HCT116 (cell line): ENCODE data around the gene KRTAP12-2. TPM values are rescaled to one million over a fixed set of nuclear protein-coding genes. Genes with fewer than 3 reads are reported as not detected.

ENCODE experiments used
- ATAC-seq: fragments of 200-7000 bp; cut with Tn5 transposase; 2 replicates; pipeline ENCODE4 v1.9.1; 2020; ENCODE audit warnings: mild to moderate bottlenecking, moderate library complexity
- Bru-seq: library from RNA; stranded (reverse); fragments of 400-500 nt; gene quantifications from one replicate; lab custom pipeline; 2021; lab: Mats Ljungman, UMichigan
- BruChase-seq, 2 experiments: library from RNA; stranded (reverse); fragments of 400-500 nt; gene quantifications; one replicate each; lab custom pipeline; 2021; lab: Mats Ljungman, UMichigan
- BruUV-seq: library from RNA; stranded (reverse); fragments of 400-500 nt; replicated peaks from 2 replicates; lab custom pipeline; 2021; lab: Mats Ljungman, UMichigan
- CTCF ChIA-PET: fragments of 300-600 bp; sonication (Branson Sonifier 250); formaldehyde crosslinking; loops from one replicate; lab custom pipeline; 2021; ENCODE audit warnings: antibody characterized with exemption; lab: Charles Lee
- POLR2A ChIA-PET: fragments of 300-600, 350-600 bp; sonication (Branson Sonifier 250); formaldehyde crosslinking; loops from one replicate; lab custom pipeline; 2021; ENCODE audit warnings: antibody characterized with exemption; lab: Charles Lee
- RAD21 ChIA-PET, 2 experiments: fragments of 300-600 bp; sonication (Branson Sonifier 250); formaldehyde crosslinking; loops; one replicate each; lab custom pipeline; 2023; ENCODE audit warnings: low total read pairs in 2 of 2; ENCODE audit not compliant: uncharacterized antibody in 2 of 2, unreplicated experiment in 2 of 2, low non-redundant PET in 1 of 2; lab: Charles Lee
- DNase-seq: peaks from one replicate; pipeline ENCODE4 v3.0.0-alpha.2; 2010; ENCODE audit warnings: low read depth, low spot score
- H2AFZ ChIP-seq: fragments of 200-600 bp; shearing (Covaris generic), sonication (generic); 2 replicates; pipeline ENCODE4 v1.6.1; 2017; ENCODE audit warnings: low read depth, mixed run types, mixed read lengths, antibody characterized with exemption, low read length; ENCODE audit not compliant: poor library complexity, severe bottlenecking
- H3K27ac ChIP-seq: 2 replicates; pipeline ENCODE4 v1.5.1; 2012; ENCODE audit warnings: low read depth, low read length
- H3K27me3 ChIP-seq: fragments of 200-600 bp; sonication (generic); 2 replicates; pipeline ENCODE4 v1.6.1; 2016; ENCODE audit warnings: mixed run types, low read length, mixed read lengths; ENCODE audit not compliant: insufficient read depth
- H3K36me3 ChIP-seq, 2 experiments: fragments of 200-500 bp in 1 of 2; fragments of 200-600 bp in 1 of 2; sonication (Bioruptor generic) in 1 of 2; sonication (generic) in 1 of 2; 2 replicates each; pipeline versions ENCODE4 v1.5.1 to v1.6.1; 2014 to 2016; ENCODE audit warnings: low read length in 2 of 2, inconsistent platforms in 1 of 2, mixed read lengths in 1 of 2, mixed run types in 1 of 2; ENCODE audit not compliant: insufficient read depth in 2 of 2, control insufficient read depth in 1 of 2
- H3K4me1 ChIP-seq, 2 experiments: fragments of 200-600 bp in 1 of 2; sonication (generic) in 1 of 2; 2 replicates each; pipeline versions ENCODE4 v1.5.1 to v1.6.1; 2012 to 2017; ENCODE audit warnings: low read length in 2 of 2, inconsistent platforms in 1 of 2, mild to moderate bottlenecking in 1 of 2, mixed read lengths in 1 of 2, mixed run types in 1 of 2, moderate library complexity in 1 of 2; ENCODE audit not compliant: insufficient read depth in 2 of 2, control insufficient read depth in 1 of 2
- H3K4me2 ChIP-seq: fragments of 200-600 bp; sonication (generic); 2 replicates; pipeline ENCODE4 v1.6.1; 2017; ENCODE audit warnings: mixed run types, low read length, mixed read lengths
- H3K4me3 ChIP-seq, 2 experiments: fragments of 200-600 bp in 1 of 2; sonication (generic) in 1 of 2; replicated peaks in 1 of 2; 2 replicates each; pipeline ENCODE4 v1.5.1; 2011 to 2016; ENCODE audit warnings: low read length in 2 of 2, control low read depth in 1 of 2, low read depth in 1 of 2, mild to moderate bottlenecking in 1 of 2, mixed read lengths in 1 of 2, mixed run types in 1 of 2
- H3K79me2 ChIP-seq: fragments of 200-600 bp; sonication (generic); 2 replicates; pipeline ENCODE4 v1.6.1; 2017; ENCODE audit warnings: mild to moderate bottlenecking, mixed run types, low read length, moderate library complexity, mixed read lengths; ENCODE audit not compliant: insufficient read depth
- H3K9ac ChIP-seq: fragments of 200-600 bp; sonication (generic); 2 replicates; pipeline ENCODE4 v1.6.1; 2016; ENCODE audit warnings: low read length, mixed read lengths
- H3K9me2 ChIP-seq: fragments of 200-600 bp; sonication (generic), shearing (Covaris generic); 2 replicates; pipeline ENCODE4 v1.6.1; 2017; ENCODE audit warnings: mixed run types, mild to moderate bottlenecking, moderate library complexity; ENCODE audit not compliant: insufficient read depth
- H3K9me3 ChIP-seq, 2 experiments: fragments of 200-500 bp in 1 of 2; fragments of 200-600 bp in 1 of 2; sonication (Bioruptor generic) in 1 of 2; sonication (generic) in 1 of 2; 2 replicates each; pipeline ENCODE4 v1.6.1; 2014 to 2017; ENCODE audit warnings: low read length in 2 of 2, mixed read lengths in 2 of 2, inconsistent platforms in 1 of 2, low read depth in 1 of 2, mild to moderate bottlenecking in 1 of 2, mixed run types in 1 of 2, moderate library complexity in 1 of 2; ENCODE audit not compliant: control insufficient read depth in 1 of 2, insufficient read depth in 1 of 2
- H4K20me1 ChIP-seq: fragments of 200-600 bp; sonication (generic), shearing (Covaris generic); 2 replicates; pipeline ENCODE4 v1.6.1; 2017; ENCODE audit warnings: mixed run types, mild to moderate bottlenecking, moderate library complexity; ENCODE audit not compliant: insufficient read depth
- CBX3 ChIP-seq: IDR thresholded peaks from 2 replicates; pipeline ENCODE4 v1.6.1; 2012; ENCODE audit warnings: low read depth
- CEBPB ChIP-seq: IDR thresholded peaks from 2 replicates; pipeline ENCODE4 v1.6.1; 2012; ENCODE audit warnings: low read depth
- EGR1 ChIP-seq: IDR thresholded peaks from 2 replicates; pipeline ENCODE4 v1.6.1; 2012; ENCODE audit warnings: low read depth
- ELF1 ChIP-seq: IDR thresholded peaks from 2 replicates; pipeline ENCODE4 v1.6.1; 2012; ENCODE audit warnings: low read depth, borderline replicate concordance
- EZH2 ChIP-seq: fragments of 200-600 bp; sonication (generic); IDR thresholded peaks from 2 replicates; pipeline ENCODE4 v1.6.1; 2017; ENCODE audit warnings: antibody characterized with exemption, mixed run types
- FOSL1 ChIP-seq: IDR thresholded peaks from 2 replicates; pipeline ENCODE4 v1.6.1; 2012; ENCODE audit warnings: low read depth
- JUND ChIP-seq: IDR thresholded peaks from 2 replicates; pipeline ENCODE4 v1.6.1; 2012
- MAX ChIP-seq: IDR thresholded peaks from 2 replicates; pipeline ENCODE4 v1.6.1; 2012
- POLR2A ChIP-seq: IDR thresholded peaks from 2 replicates; pipeline ENCODE4 v1.7.0; 2011; ENCODE audit warnings: borderline replicate concordance; ENCODE audit not compliant: insufficient read depth, insufficient read length; ENCODE audit errors: extremely low read depth
- POLR2AphosphoS5 ChIP-seq: IDR thresholded peaks from 2 replicates; pipeline ENCODE4 v1.6.1; 2011; ENCODE audit warnings: mild to moderate bottlenecking, low read depth, low read length, moderate library complexity
- SIN3A ChIP-seq: IDR thresholded peaks from 2 replicates; pipeline ENCODE4 v1.6.1; 2012; ENCODE audit warnings: low read depth
- SP1 ChIP-seq: IDR thresholded peaks from 2 replicates; pipeline ENCODE4 v1.6.1; 2012; ENCODE audit warnings: low read depth
- SRF ChIP-seq: IDR thresholded peaks from 2 replicates; pipeline ENCODE4 v1.6.1; 2012; ENCODE audit warnings: low read depth
- YY1 ChIP-seq: IDR thresholded peaks from 2 replicates; pipeline ENCODE4 v1.6.1; 2011; ENCODE audit warnings: low read length, low read depth, moderate library complexity, mild to moderate bottlenecking; ENCODE audit not compliant: insufficient replicate concordance; ENCODE audit errors: extremely low read depth
- ZBTB33 ChIP-seq: IDR thresholded peaks from 2 replicates; pipeline ENCODE4 v1.6.1; 2011; ENCODE audit warnings: mild to moderate bottlenecking, low read length, moderate library complexity; ENCODE audit not compliant: insufficient replicate concordance; ENCODE audit errors: extremely low read depth
- ZFX ChIP-seq: fragments of 450-650 bp; IDR thresholded peaks from 2 replicates; pipeline ENCODE4 v1.6.1; 2017
- ZNF274 ChIP-seq: fragments of 200-500 bp; sonication (Bioruptor generic); IDR thresholded peaks from 2 replicates; pipeline ENCODE4 v1.6.1; 2014; ENCODE audit warnings: mild to moderate bottlenecking, low read depth, low read length, inconsistent platforms
- intact Hi-C: fragments of 100-400 bp; cut with micrococcal nuclease; formaldehyde crosslinking; loops from 2 replicates; pipeline ENCODE4 v1.10.0; 2022
- long read RNA-seq: library from polyadenylated mRNA; unstranded; transcript quantifications from one replicate; pipeline ENCODE4 v2.0.0, GENCODE V29; 2021; ENCODE audit not compliant: unreplicated experiment
- polyA plus RNA-seq: library from polyadenylated mRNA; unstranded; fragments of >200 nt; gene quantifications from 2 replicates; pipeline ENCODE4 v1.2.1, GENCODE V29; 2012; ENCODE audit warnings: missing spikeins
- total RNA-seq: library from RNA; stranded (reverse); gene quantifications from one replicate; pipeline ENCODE4 v1.2.1, GENCODE V29; 2021; ENCODE audit not compliant: unreplicated experiment

KRTAP12-2 gene
- total RNA-seq (not detected), Bru-seq, nascent RNA (not detected), BruChase-seq, experiment 1, labeled RNA remaining after a 6-hour chase (not detected), BruChase-seq, experiment 2, labeled RNA remaining after a 2-hour chase (percentile 17 among the genes with signal in this experiment)
- not detected in 2 replicates for polyA plus RNA-seq
- long read RNA-seq = 0 reads

GRCh38 chr21:44666401-44667320, at the start of gene KRTAP12-2:
Gene KRTAP12-2 (minus strand): TSS chr21:44666927. CDS start chr21:44666886, 41 bp downstream.
- DNase-seq = no peak
- ATAC-seq = no peak; the same call in 1 of the 2 replicates

GRCh38 chr21:44714905-44715304, 48.2 kb upstream of the KRTAP12-2 start:
- H3K9me3 ChIP-seq = no peaks in the 10 kb centered on the region
- H3K4me1 ChIP-seq = peaks cover 0 to 6% of the 10 kb centered on the region in 2 experiments; a peak in 1 of 4 replicates
- H3K4me3 ChIP-seq = no peak overlapping the region
- ChIA-PET POLR2A (no interaction called here), RAD21 (no interaction called here), CTCF (interaction anchor here (0.7 kb wide), 1 partner anchor 28 kb away, joined by 3 read pairs; no protein-coding TSS in a partner anchor)
- intact Hi-C loops = no loop called here
- no peak overlapping the region for H2AFZ ChIP-seq
- ATAC-seq = no peak
- H3K27me3 ChIP-seq = peaks cover 33% of the 10 kb centered on the region; the same call in 1 of the 2 replicates
- no peaks in the 10 kb centered on the region for H3K36me3 ChIP-seq
- no peak overlapping the region for H3K4me2 ChIP-seq
- DNase-seq = no peak
- H3K79me2 ChIP-seq = no peaks in the 10 kb centered on the region
- no peaks in the 10 kb centered on the region for H4K20me1 ChIP-seq
- H3K9ac ChIP-seq = no peak overlapping the region
- no TSS peak for BruUV-seq
- H3K27ac ChIP-seq = no peak overlapping the region
- TF ChIP-seq CEBPB = no peak
- no peak for TF ChIP-seq SP1
- TF ChIP-seq ZFX = no peak
- no peak for TF ChIP-seq YY1
- no peak for TF ChIP-seq SRF
- no peak for TF ChIP-seq MAX
- TF ChIP-seq POLR2AphosphoS5 = no peak
- TF ChIP-seq FOSL1 = no peak
- TF ChIP-seq SIN3A = no peak
- TF ChIP-seq EGR1 = no peak
- no peak for TF ChIP-seq ZBTB33
- no peak for TF ChIP-seq POLR2A
- no peak for TF ChIP-seq JUND
- no peak for TF ChIP-seq EZH2
- no peaks in the 10 kb centered on the region for H3K9me2 ChIP-seq

More at GRCh38 chr21:44666401-44667320, at the start of gene KRTAP12-2:
- RAD21 ChIA-PET = no interaction called here
- no peak for TF ChIP-seq YY1
- no peak for TF ChIP-seq JUND
- no peak for TF ChIP-seq FOSL1
- TF ChIP-seq SP1 = no peak
- no peak for TF ChIP-seq ZNF274
- no peak for TF ChIP-seq SRF
- TF ChIP-seq ELF1 = no peak
- no peak for TF ChIP-seq CBX3
- H3K79me2 ChIP-seq = no peaks in the 10 kb centered on the region
- H3K9me2 ChIP-seq = no peaks in the 10 kb centered on the region
- H3K4me1 ChIP-seq = no peaks in the 10 kb centered on the region
- no peak within 1 kb of the TSS for H3K4me3 ChIP-seq
- 0 out of 2 replicates have a peak, but pooled peaks cover 5% of the 10 kb centered on the region for H3K27me3 ChIP-seq
- H2AFZ ChIP-seq = no peak within 1 kb of the TSS
- no peaks in the 10 kb centered on the region for H4K20me1 ChIP-seq
- no peaks in the 10 kb centered on the region; a peak in 1 of 4 replicates for H3K36me3 ChIP-seq
- no peak within 1 kb of the TSS for H3K27ac ChIP-seq
- intact Hi-C loops = no loop called here
- H3K9me3 ChIP-seq = no peaks in the 10 kb centered on the region
- POLR2A ChIA-PET = no interaction called here
- CTCF ChIA-PET = no interaction called here
- H3K4me2 ChIP-seq = no peak within 1 kb of the TSS
- no TSS peak for BruUV-seq
- H3K9ac ChIP-seq = no peak within 1 kb of the TSS
